Ascending aorta (tissue), 2 donors: ENCODE measurements around the gene LDLRAD4. TPM values are rescaled to one million over a fixed set of nuclear protein-coding genes. Genes with fewer than 3 reads are reported as not detected.
"Not testable (repeated sequence)": the region's sequence is repeated elsewhere in the genome, so short reads cannot be mapped to it uniquely, and the experiment has no call there.

Source experiments
- DNase-seq, 2 donors: peaks; one replicate each; pipeline ENCODE4 v3.0.0-alpha.2; 2019; ENCODE audit warnings: low spot score in 2 of 2
- H3K27ac ChIP-seq, 2 donors: fragments of 200-600 bp; sonication (generic); one replicate each; pipeline ENCODE4 v1.5.1; 2016 to 2017; ENCODE audit warnings: mild to moderate bottlenecking in 1 of 2
- H3K27me3 ChIP-seq: fragments of 200-600 bp; sonication (generic); one replicate; pipeline ENCODE4 v1.5.1; 2017
- H3K36me3 ChIP-seq, 2 donors: fragments of 200-600 bp; sonication (generic); one replicate each; pipeline ENCODE4 v1.5.1; 2016
- H3K4me1 ChIP-seq, 2 donors: fragments of 200-600 bp; sonication (generic); one replicate each; pipeline ENCODE4 v1.5.1; 2016 to 2017; ENCODE audit warnings: mild to moderate bottlenecking in 1 of 2
- H3K4me3 ChIP-seq, 2 donors: fragments of 200-600 bp; sonication (generic); one replicate each; pipeline ENCODE4 v1.5.1; 2016 to 2017; ENCODE audit warnings: mild to moderate bottlenecking in 1 of 2
- H3K9me3 ChIP-seq, 2 donors: fragments of 200-600 bp; sonication (generic); one replicate each; pipeline ENCODE4 v1.5.1; 2016
- CTCF ChIP-seq, 3 experiments: fragments of 200-600 bp in 2 of 3; fragments of 450-650 bp in 1 of 3; sonication (generic) in 2 of 3; IDR thresholded peaks; one replicate each; pipeline ENCODE4 v1.5.1; 2016 to 2019; ENCODE audit warnings: antibody characterized with exemption in 3 of 3, mild to moderate bottlenecking in 1 of 3, moderate library complexity in 1 of 3
- intact Hi-C: fragments of 100-400 bp; cut with DNase I; formaldehyde crosslinking; loops from one replicate; pipeline ENCODE4 v1.15.1; 2023
- total RNA-seq: library from RNA; depleted of rRNA; stranded (reverse); fragments of >200 nt; gene quantifications from one replicate; pipeline ENCODE4 v1.1.0, GENCODE V29; 2016

LDLRAD4 gene
- total RNA-seq, 1 donor from 2014 or later = 21.0 TPM

- H3K36me3 ChIP-seq = no peaks in the 10 kb centered on the region
- DNase-seq = no peak
- no peaks in the 10 kb centered on the region for H3K27me3 ChIP-seq
- no peak overlapping the region for H3K4me3 ChIP-seq
- H3K27ac ChIP-seq = no peak overlapping the region
- TF ChIP-seq CTCF (IDR thresholded peaks at IDR 0.05) = no peak
- H3K9me3 ChIP-seq = no peaks in the 10 kb centered on the region
- intact Hi-C loops = no loop called here
- no peaks in the 10 kb centered on the region for H3K4me1 ChIP-seq
These were observed 469.9 kb downstream of the LDLRAD4 start for GRCh38 chr18:13688191-13689136.

GRCh38 chr18:13690060-13690459 is 471.5 kb downstream of the LDLRAD4 start:
- H3K4me1 ChIP-seq, intact Hi-C loops, H3K36me3 ChIP-seq, H3K27ac ChIP-seq, H3K4me3 ChIP-seq, H3K9me3 ChIP-seq, DNase-seq, H3K27me3 ChIP-seq: not testable (repeated sequence)

GRCh38 chr18:13695337-13695736 is 476.8 kb downstream of the LDLRAD4 start:
- H3K4me3 ChIP-seq, intact Hi-C loops, H3K27me3 ChIP-seq, H3K27ac ChIP-seq, H3K36me3 ChIP-seq, DNase-seq, H3K4me1 ChIP-seq, H3K9me3 ChIP-seq: not testable (repeated sequence)

GRCh38 chr18:13696961-13697360 is 478.4 kb downstream of the LDLRAD4 start:
- intact Hi-C loops = no loop called here
- no peak overlapping the region for H3K4me3 ChIP-seq
- no peak overlapping the region for H3K27ac ChIP-seq
- no peaks in the 10 kb centered on the region for H3K4me1 ChIP-seq
- TF ChIP-seq CTCF (IDR thresholded peaks at IDR 0.05) = no peak
- no peaks in the 10 kb centered on the region for H3K27me3 ChIP-seq
- no peaks in the 10 kb centered on the region for H3K36me3 ChIP-seq
- DNase-seq = no peak
- peaks cover 0 to 13% of the 10 kb centered on the region in 2 donors for H3K9me3 ChIP-seq

GRCh38 chr18:13700153-13700552 is 481.6 kb downstream of the LDLRAD4 start:
- no peak for TF ChIP-seq CTCF (IDR thresholded peaks at IDR 0.05)
- Histone ChIP-seq H3K36me3 (no peaks in the 10 kb centered on the region), H3K27me3 (no peaks in the 10 kb centered on the region), H3K9me3 (peaks cover 0 to 13% of the 10 kb centered on the region in 2 donors), H3K4me3 (no peak overlapping the region), H3K27ac (no peak overlapping the region), H3K4me1 (no peaks in the 10 kb centered on the region)
- intact Hi-C loops = no loop called here
- DNase-seq = no peak

Other genes with a start within 250 kb of the LDLRAD4 start
- 3.1 TPM for gene CEP192, start 227.4 kb upstream of the LDLRAD4 start, total RNA-seq